Uterus (tissue), 2 donors: ENCODE measurements around the gene SPATA6.

Experiments used
- POLR2A ChIP-seq, 2 donors: fragments of 450-650 bp; IDR thresholded peaks; one replicate each; pipeline ENCODE4 v1.6.1; 2016; ENCODE audit warnings: antibody characterized with exemption in 2 of 2, mild to moderate bottlenecking in 1 of 2, moderate library complexity in 1 of 2
- TF ChIP-seq, protein P1 (sequence below), 4 experiments: fragments of 200-600 bp in 2 of 4; fragments of 450-650 bp in 2 of 4; sonication (generic) in 2 of 4; IDR thresholded peaks; one replicate each; pipeline ENCODE4 v1.5.1; 2016 to 2019; ENCODE audit warnings: antibody characterized with exemption in 4 of 4, mild to moderate bottlenecking in 2 of 4, moderate library complexity in 1 of 4

GRCh38 chr1:48302652-48303051 is 169.4 kb downstream of the SPATA6 start:
- TF ChIP-seq, protein P1, sequence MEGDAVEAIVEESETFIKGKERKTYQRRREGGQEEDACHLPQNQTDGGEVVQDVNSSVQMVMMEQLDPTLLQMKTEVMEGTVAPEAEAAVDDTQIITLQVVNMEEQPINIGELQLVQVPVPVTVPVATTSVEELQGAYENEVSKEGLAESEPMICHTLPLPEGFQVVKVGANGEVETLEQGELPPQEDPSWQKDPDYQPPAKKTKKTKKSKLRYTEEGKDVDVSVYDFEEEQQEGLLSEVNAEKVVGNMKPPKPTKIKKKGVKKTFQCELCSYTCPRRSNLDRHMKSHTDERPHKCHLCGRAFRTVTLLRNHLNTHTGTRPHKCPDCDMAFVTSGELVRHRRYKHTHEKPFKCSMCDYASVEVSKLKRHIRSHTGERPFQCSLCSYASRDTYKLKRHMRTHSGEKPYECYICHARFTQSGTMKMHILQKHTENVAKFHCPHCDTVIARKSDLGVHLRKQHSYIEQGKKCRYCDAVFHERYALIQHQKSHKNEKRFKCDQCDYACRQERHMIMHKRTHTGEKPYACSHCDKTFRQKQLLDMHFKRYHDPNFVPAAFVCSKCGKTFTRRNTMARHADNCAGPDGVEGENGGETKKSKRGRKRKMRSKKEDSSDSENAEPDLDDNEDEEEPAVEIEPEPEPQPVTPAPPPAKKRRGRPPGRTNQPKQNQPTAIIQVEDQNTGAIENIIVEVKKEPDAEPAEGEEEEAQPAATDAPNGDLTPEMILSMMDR (IDR thresholded peaks at IDR 0.05) = no peak
- TF ChIP-seq POLR2A (IDR thresholded peaks at IDR 0.05) = no peak
